Suprapubic skin (tissue), 4 donors: ENCODE measurements around the gene FOLR2. TPM values are rescaled to one million over a fixed set of nuclear protein-coding genes. Genes with fewer than 3 reads are reported as not detected.

Experiments used
- DNase-seq, 2 donors: peaks; one replicate each; pipeline ENCODE4 v3.0.0-alpha.2; 2019; ENCODE audit warnings: low spot score in 2 of 2
- H3K27ac ChIP-seq: fragments of 200-600 bp; sonication (generic); one replicate; pipeline ENCODE4 v1.5.1; 2019
- H3K27me3 ChIP-seq: fragments of 200-600 bp; sonication (generic); one replicate; pipeline ENCODE4 v1.5.1; 2019
- H3K36me3 ChIP-seq: fragments of 200-600 bp; sonication (generic); one replicate; pipeline ENCODE4 v1.5.1; 2019
- H3K4me1 ChIP-seq: fragments of 200-600 bp; sonication (generic); one replicate; pipeline ENCODE4 v1.5.1; 2019
- H3K4me3 ChIP-seq: fragments of 200-600 bp; sonication (generic); one replicate; pipeline ENCODE4 v1.5.1; 2019; ENCODE audit warnings: mild to moderate bottlenecking
- H3K9me3 ChIP-seq: fragments of 200-600 bp; sonication (generic); one replicate; pipeline ENCODE4 v1.5.1; 2019
- CTCF ChIP-seq, 2 donors: fragments of 200-600 bp in 1 of 2; fragments of 450-650 bp in 1 of 2; sonication (generic) in 1 of 2; IDR thresholded peaks; one replicate each; pipeline ENCODE4 v1.5.1; 2016 to 2019; ENCODE audit warnings: antibody characterized with exemption in 2 of 2, mild to moderate bottlenecking in 1 of 2, moderate library complexity in 1 of 2
- EP300 ChIP-seq: sonication (generic); formaldehyde crosslinking; IDR thresholded peaks from one replicate; pipeline ENCODE4 v1.6.1; 2017; ENCODE audit warnings: antibody characterized with exemption
- POLR2A ChIP-seq, 2 donors: fragments of 450-650 bp; IDR thresholded peaks; one replicate each; pipeline ENCODE4 v1.6.1; 2017; ENCODE audit warnings: antibody characterized with exemption in 2 of 2, mild to moderate bottlenecking in 2 of 2, moderate library complexity in 2 of 2
- POLR2AphosphoS5 ChIP-seq, 3 donors: sonication (generic); formaldehyde crosslinking; IDR thresholded peaks; one replicate each; pipeline ENCODE4 v1.6.1; 2017; ENCODE audit warnings: antibody characterized with exemption in 3 of 3
- whole genome bisulfite sequencing: methylation state at CpG from one replicate; pipeline ENCODE4 v1.1.5; 2018; 5-methylcytosine and 5-hydroxymethylcytosine counted together
- total RNA-seq, 4 donors: library from RNA; depleted of rRNA; stranded (reverse); fragments of >200 nt; gene quantifications; one replicate each; pipeline ENCODE4 v1.1.0, GENCODE V29; 2016

Gene FOLR2
- total RNA-seq, 4 donors from 2014 or later = 3.1 to 10.1 (median 5.1) TPM

DNA sequence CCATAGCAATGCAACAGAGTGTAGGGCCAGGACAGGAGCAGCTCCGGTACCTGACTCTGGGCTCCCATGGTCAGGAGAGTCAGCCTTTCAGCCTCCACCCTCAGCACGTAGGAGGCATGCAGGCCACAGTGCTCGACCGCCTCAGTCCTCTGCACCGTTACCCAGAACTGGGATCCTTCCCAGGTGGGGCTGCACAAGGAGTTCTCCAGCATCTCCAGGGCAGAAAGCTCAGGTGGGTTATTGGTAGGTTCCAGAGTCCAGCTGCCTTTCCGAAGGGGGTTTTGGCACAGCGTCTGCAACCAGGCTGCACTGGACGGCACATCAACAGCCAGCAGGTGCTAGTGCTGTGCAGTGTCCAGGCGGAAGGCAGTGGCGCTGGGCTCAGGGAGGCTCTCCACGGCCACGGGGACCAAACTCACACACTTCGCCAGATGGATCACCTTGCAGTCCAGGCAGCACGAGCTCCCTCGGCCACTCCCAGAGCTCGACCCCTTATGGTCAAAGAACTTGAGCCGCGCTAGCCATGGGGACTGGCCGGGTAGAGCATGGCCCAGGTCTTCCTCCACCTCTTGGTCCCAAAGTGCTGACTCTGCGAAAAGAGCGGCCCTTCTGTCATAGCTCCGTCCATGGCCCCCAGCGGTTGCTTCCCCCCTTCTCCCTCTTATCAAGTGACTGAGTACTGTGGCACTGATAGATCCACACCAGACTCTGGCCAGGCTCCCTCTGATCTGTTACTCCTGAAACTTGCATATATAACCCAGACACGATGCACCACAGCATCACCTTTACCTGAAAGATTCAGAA lies 34.3 kb downstream of the FOLR2 start:
- no peaks in the 10 kb centered on the region for H3K4me1 ChIP-seq
- H3K36me3 ChIP-seq = no peaks in the 10 kb centered on the region
- H3K27me3 ChIP-seq = peaks cover 42% of the 10 kb centered on the region
- TF ChIP-seq POLR2AphosphoS5 (IDR thresholded peaks at IDR 0.05) = no peak
- TF ChIP-seq POLR2A (IDR thresholded peaks at IDR 0.05) = no peak
- TF ChIP-seq CTCF (IDR thresholded peaks at IDR 0.05) = no peak
- TF ChIP-seq EP300 = no peak
- H3K9me3 ChIP-seq = no peaks in the 10 kb centered on the region
- 90% methylated on average over 18 of the region's 24 CpGs for WGBS
- H3K27ac ChIP-seq = no peak overlapping the region
- H3K4me3 ChIP-seq = no peak overlapping the region
- no peak for DNase-seq

DNA sequence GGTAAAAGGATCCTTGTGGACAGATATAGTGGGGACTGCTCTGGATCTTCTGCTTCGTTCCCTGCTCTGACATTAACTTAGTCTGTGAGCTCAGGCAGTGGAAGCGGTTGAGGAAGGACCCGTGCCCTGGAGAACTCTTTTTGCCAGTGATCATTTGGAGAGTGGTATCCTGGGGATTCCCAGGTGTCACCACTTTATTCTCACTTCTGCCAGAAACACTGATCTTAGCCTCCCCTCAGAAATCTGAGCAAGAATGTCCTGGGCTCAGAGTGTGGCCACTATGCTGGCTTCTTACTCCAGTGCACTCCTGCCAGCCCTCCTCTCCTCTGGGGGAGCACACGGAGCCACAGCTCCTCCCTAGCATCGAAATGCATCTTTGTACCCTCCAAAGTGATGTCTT lies 35.0 kb downstream of the FOLR2 start:
- Histone ChIP-seq H3K9me3 (no peaks in the 10 kb centered on the region), H3K36me3 (no peaks in the 10 kb centered on the region), H3K27ac (no peak overlapping the region), H3K4me1 (no peaks in the 10 kb centered on the region), H3K4me3 (no peak overlapping the region), H3K27me3 (peaks cover 35% of the 10 kb centered on the region)
- TF ChIP-seq EP300 (no peak), CTCF (IDR thresholded peaks at IDR 0.05) (no peak), POLR2AphosphoS5 (IDR thresholded peaks at IDR 0.05) (no peak), POLR2A (IDR thresholded peaks at IDR 0.05) (no peak)
- WGBS = 84% methylated on average over 5 of the region's 5 CpGs
- no peak for DNase-seq

GRCh38 chr11:72253392-72253791 lies 36.8 kb downstream of the FOLR2 start:
- Histone ChIP-seq H3K27me3 (peaks cover 21% of the 10 kb centered on the region), H3K27ac (no peak overlapping the region), H3K4me1 (no peaks in the 10 kb centered on the region), H3K36me3 (no peaks in the 10 kb centered on the region), H3K4me3 (no peak overlapping the region), H3K9me3 (no peaks in the 10 kb centered on the region)
- 97% methylated on average over 3 of the region's 3 CpGs for WGBS
- DNase-seq = no peak
- TF ChIP-seq POLR2AphosphoS5 (IDR thresholded peaks at IDR 0.05) (no peak), EP300 (no peak), CTCF (IDR thresholded peaks at IDR 0.05) (no peak), POLR2A (IDR thresholded peaks at IDR 0.05) (no peak)

GRCh38 chr11:72254299-72254993 lies 37.9 kb downstream of the FOLR2 start:
- Histone ChIP-seq H3K4me3 (no peak overlapping the region), H3K27me3 (peaks cover 21% of the 10 kb centered on the region), H3K9me3 (no peaks in the 10 kb centered on the region), H3K27ac (no peak overlapping the region), H3K4me1 (no peaks in the 10 kb centered on the region), H3K36me3 (no peaks in the 10 kb centered on the region)
- WGBS = 87% methylated on average over 5 of the region's 5 CpGs
- TF ChIP-seq CTCF (IDR thresholded peaks at IDR 0.05) (no peak), EP300 (no peak)
- no peak for DNase-seq

DNA sequence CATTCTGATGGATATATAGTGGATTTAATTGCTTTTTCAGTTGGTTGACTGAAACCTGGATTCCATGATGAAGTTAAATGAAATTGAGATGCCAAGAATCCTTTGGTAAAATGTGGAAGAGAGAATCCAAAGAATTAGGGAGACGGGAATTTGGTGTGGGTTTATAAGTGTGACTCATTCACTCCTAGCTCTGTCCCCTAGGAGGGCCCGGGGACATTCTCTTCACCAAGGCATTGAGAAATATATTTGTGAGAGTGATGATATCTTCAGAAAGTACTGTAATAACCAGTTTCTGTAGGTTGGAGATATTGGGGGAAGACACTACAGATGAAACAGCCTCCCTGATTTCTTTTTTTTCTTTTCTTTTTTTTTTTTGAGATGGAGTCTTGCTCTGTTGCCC lies 41.0 kb downstream of the FOLR2 start:
- Histone ChIP-seq H3K9me3 (no peaks in the 10 kb centered on the region), H3K27ac (no peak overlapping the region), H3K4me3 (no peak overlapping the region), H3K4me1 (no peaks in the 10 kb centered on the region), H3K36me3 (no peaks in the 10 kb centered on the region), H3K27me3 (peaks cover 7% of the 10 kb centered on the region)
- 70% methylated on average over 2 of the region's 2 CpGs for WGBS
- TF ChIP-seq POLR2AphosphoS5 (IDR thresholded peaks at IDR 0.05) (no peak), CTCF (IDR thresholded peaks at IDR 0.05) (no peak), EP300 (no peak), POLR2A (IDR thresholded peaks at IDR 0.05) (no peak)
- no peak for DNase-seq
